Measurements from ENCODE around the gene MPPED1. TPM values are rescaled to one million over a fixed set of nuclear protein-coding genes. Genes with fewer than 3 reads are reported as not detected.

MPPED1 gene
- not detected in 2 replicates for total RNA-seq (ENCODE audit: low replicate concordance)

GRCh38 chr22:43411869-43412807 lies at the start of gene MPPED1:
Gene MPPED1, plus strand, starts transcription at chr22:43412014. Its CDS starts 12,972 bp downstream, at chr22:43424986.
- no peak within 1 kb of the TSS for H3K4me3 ChIP-seq (ENCODE audit: low read depth, low read length)
- no peak for DNase-seq (ENCODE audit: low read depth)
- TF ChIP-seq CTCF (IDR thresholded peaks at IDR 0.05; ENCODE audit: insufficient read depth, low read length), result no peak

GRCh38 chr22:43363315-43364168 lies 48.3 kb upstream of the MPPED1 start:
- no peak overlapping the region for H3K4me3 ChIP-seq (ENCODE audit: low read depth, low read length)
- TF ChIP-seq CTCF (IDR thresholded peaks at IDR 0.05; ENCODE audit: insufficient read depth, low read length), result no peak
- DNase-seq (ENCODE audit: low read depth), result no peak

- no peak overlapping the region for H3K4me3 ChIP-seq (ENCODE audit: low read depth, low read length)
- no peak for DNase-seq (ENCODE audit: low read depth)
- TF ChIP-seq CTCF (IDR thresholded peaks at IDR 0.05; ENCODE audit: insufficient read depth, low read length), result no peak
These were observed 47.7 kb upstream of the MPPED1 start for GRCh38 chr22:43364169-43364435.

- no peak for DNase-seq (ENCODE audit: low read depth)
- TF ChIP-seq CTCF (IDR thresholded peaks at IDR 0.05; ENCODE audit: insufficient read depth, low read length), result no peak
- no peak overlapping the region for H3K4me3 ChIP-seq (ENCODE audit: low read depth, low read length)
These were observed 45.9 kb upstream of the MPPED1 start for GRCh38 chr22:43365715-43366440.

DNA sequence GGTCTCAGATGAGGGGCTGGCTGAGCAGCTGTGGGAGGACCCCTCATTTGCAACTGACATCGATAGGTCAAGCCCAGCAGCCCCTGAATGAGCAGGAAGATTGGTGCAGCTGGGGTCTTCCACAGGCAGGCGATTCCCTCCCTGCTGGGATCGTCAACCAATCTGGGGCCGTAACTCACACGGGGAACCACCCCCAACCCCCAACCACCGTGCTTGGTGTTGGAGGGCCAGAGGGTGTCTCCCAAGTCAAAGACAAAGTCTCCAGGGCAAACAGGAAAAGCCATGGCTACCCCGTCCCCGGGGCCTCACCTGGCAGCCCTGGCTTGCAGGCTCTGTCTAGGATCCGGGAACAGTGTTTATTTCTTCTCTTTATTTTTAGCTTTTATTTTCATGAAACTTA lies 41.8 kb upstream of the MPPED1 start:
- DNase-seq (ENCODE audit: low read depth), result no peak
- TF ChIP-seq CTCF (IDR thresholded peaks at IDR 0.05; ENCODE audit: insufficient read depth, low read length), result no peak
- no peak overlapping the region for H3K4me3 ChIP-seq (ENCODE audit: low read depth, low read length)

DNA sequence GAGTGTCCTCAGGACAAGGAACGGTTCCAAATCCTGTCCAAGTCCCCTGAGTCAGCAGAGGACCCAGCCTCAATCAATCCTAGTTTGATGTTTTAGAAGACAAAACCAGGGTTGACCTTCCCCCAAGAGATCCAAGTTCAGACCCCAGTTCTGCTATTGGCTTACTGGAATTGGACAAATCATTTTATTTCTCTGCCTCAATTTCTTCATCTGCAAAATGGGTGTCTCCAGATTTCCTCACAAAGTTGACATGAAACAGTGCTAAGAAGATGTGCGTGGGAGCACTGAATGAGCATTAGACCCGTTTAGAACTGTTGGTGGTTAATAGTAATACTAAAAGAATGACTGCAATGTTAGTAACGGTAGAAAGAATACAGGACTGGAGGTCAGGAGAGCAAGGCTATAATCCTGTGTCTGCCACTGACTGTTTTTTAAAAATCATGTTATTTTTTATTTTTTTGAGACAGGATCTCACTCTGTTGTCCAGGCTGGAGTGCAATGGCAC lies 35.8 kb upstream of the MPPED1 start:
- TF ChIP-seq CTCF (IDR thresholded peaks at IDR 0.05; ENCODE audit: insufficient read depth, low read length), result no peak
- peak; percentile 5 for DNase-seq (ENCODE audit: low read depth)
- H3K4me3 ChIP-seq (ENCODE audit: low read depth, low read length), result no peak overlapping the region

All from fibroblast of the aortic adventitia (primary cell).